ENCODE results near the gene FAM107B. TPM values are rescaled to one million over a fixed set of nuclear protein-coding genes. Genes with fewer than 3 reads are reported as not detected.
A peak's percentile ranks its signal among the peaks of the same experiment; 100 is the strongest.

Gene FAM107B
- total and polyA plus RNA-seq, 2 of the 4 experiments (the other 2 are of a cell fraction), result 26.4 to 27.1 TPM

DNA sequence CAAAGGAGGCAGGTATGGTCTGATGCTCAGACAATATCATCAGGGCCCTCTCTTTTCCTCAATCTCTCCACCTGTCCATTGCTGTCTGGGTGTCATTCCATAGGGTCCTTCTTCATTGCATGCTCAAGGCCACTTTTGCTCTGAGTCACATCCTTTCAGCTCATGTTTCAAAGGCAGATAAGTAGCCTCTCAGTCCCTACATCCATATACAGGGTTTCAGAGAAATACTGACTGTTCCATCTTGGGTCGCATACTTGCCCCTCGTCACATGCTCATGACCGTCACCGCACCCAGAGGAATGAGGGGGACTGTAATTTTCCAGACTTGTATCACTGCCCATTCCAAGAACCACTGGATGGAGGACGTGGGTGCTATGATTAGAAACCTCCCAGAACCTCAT is 93.4 kb downstream of the FAM107B start:
- peak overlapping the region; percentile 60; the same call in 1 of the 2 replicates for H3K14ac ChIP-seq (replicated peaks; ENCODE audit: low read depth, low read length)
- peak overlapping the region; percentile 88; the same call in 1 of the 2 replicates for H2BK20ac ChIP-seq (ENCODE audit: low read depth, low read length)
- 0 out of 2 replicates have a peak overlapping the region, but pooled peaks have one; percentile 10 for H3K18ac ChIP-seq (ENCODE audit: low read depth, low read length)
- no TSS peak for BruUV-seq (replicated peaks)
- no peaks in the 10 kb centered on the region for H3K36me3 ChIP-seq (ENCODE audit: control insufficient read depth, insufficient read depth, low read length)
- ChIA-PET CTCF (no interaction called here), POLR2A (ENCODE audit: unreplicated experiment) (no interaction called here)
- TF ChIP-seq CHD1 (IDR thresholded peaks at IDR 0.05; ENCODE audit: low read depth, low read length) (no peak), CTCF (conservative IDR thresholded peaks at IDR 0.05; ENCODE audit: low read depth, low read length) (no peak), MAFK (IDR thresholded peaks at IDR 0.05; ENCODE audit: low read depth, low read length) (no peak), FOS (IDR thresholded peaks at IDR 0.05; ENCODE audit: low read depth, low read length) (no peak), CEBPB (IDR thresholded peaks at IDR 0.05; ENCODE audit: low read depth, low read length) (no peak), RCOR1 (IDR thresholded peaks at IDR 0.05; ENCODE audit: insufficient replicate concordance, low read length) (no peak), SMC3 (IDR thresholded peaks at IDR 0.05; ENCODE audit: low read depth, low read length) (no peak), POLR2A (IDR thresholded peaks at IDR 0.05; ENCODE audit: low read depth, low read length) (no peak), BHLHE40 (IDR thresholded peaks at IDR 0.05; ENCODE audit: low read depth, low read length) (no peak), ELK1 (IDR thresholded peaks at IDR 0.05; ENCODE audit: borderline replicate concordance, low read depth, low read length) (no peak), MAZ (IDR thresholded peaks at IDR 0.05; ENCODE audit: borderline replicate concordance, low read depth, low read length) (no peak)
- TF ChIP-seq, protein P1, sequence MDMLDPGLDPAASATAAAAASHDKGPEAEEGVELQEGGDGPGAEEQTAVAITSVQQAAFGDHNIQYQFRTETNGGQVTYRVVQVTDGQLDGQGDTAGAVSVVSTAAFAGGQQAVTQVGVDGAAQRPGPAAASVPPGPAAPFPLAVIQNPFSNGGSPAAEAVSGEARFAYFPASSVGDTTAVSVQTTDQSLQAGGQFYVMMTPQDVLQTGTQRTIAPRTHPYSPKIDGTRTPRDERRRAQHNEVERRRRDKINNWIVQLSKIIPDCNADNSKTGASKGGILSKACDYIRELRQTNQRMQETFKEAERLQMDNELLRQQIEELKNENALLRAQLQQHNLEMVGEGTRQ (IDR thresholded peaks at IDR 0.05; ENCODE audit: low read depth, low read length), result no peak
- peaks cover 2% of the 10 kb centered on the region; the same call in 1 of the 2 replicates for H3K9me3 ChIP-seq (ENCODE audit: control insufficient read depth, insufficient read depth, low read length)
- ATAC-seq (ENCODE audit: low read depth) (peak; percentile 40; the same call in 1 of the 2 replicates), DNase-seq (peak; percentile 33)
- H4K20me1 ChIP-seq (ENCODE audit: insufficient read depth, low read length), result no peaks in the 10 kb centered on the region
- no peak overlapping the region for H3K9ac ChIP-seq (ENCODE audit: low read depth, low read length)
- H2AK9ac ChIP-seq (replicated peaks; ENCODE audit: low read depth, low read length, poor library complexity), result no peak overlapping the region
- H2BK120ac ChIP-seq (ENCODE audit: low read depth, low read length), result peak overlapping the region; percentile 77; the same call in 1 of the 2 replicates
- no peak overlapping the region for H3K4me2 ChIP-seq (ENCODE audit: low read depth, low read length)
- dilution Hi-C loops (cut with HindIII; ENCODE audit: low sequenced_read_pairs, unreplicated experiment) (no loop called here), in situ Hi-C loops (cut with MboI; ENCODE audit: low sequenced_read_pairs) (no loop called here), intact Hi-C loops (cut with micrococcal nuclease) (no loop called here)
- no peak overlapping the region for H4K5ac ChIP-seq (ENCODE audit: low read depth, low read length)
- H3K23ac ChIP-seq (ENCODE audit: low read depth, low read length), result no peak overlapping the region
- no peak overlapping the region for H3K4ac ChIP-seq (ENCODE audit: low read depth, low read length)
- no peak overlapping the region for H3K4me3 ChIP-seq (ENCODE audit: insufficient read depth, low read depth, low read length)
- no peak overlapping the region for H4K8ac ChIP-seq (ENCODE audit: low read depth in 2 of 2, low read length in 2 of 2)
- H4K91ac ChIP-seq (ENCODE audit: insufficient read depth, low read depth, low read length), result 0 out of 2 replicates have a peak overlapping the region, but pooled peaks have one; percentile 0
- H2AK5ac ChIP-seq (ENCODE audit: low read depth, low read length), result no peak overlapping the region
- H3K27ac ChIP-seq (ENCODE audit: insufficient read depth, low read length), result no peak overlapping the region
- H3K79me1 ChIP-seq (ENCODE audit: low read depth in 1 of 2, low read length in 2 of 2), result no peaks in the 10 kb centered on the region
- H2BK5ac ChIP-seq (ENCODE audit: low read depth, low read length, poor library complexity, severe bottlenecking), result no peak overlapping the region
- H3K9me1 ChIP-seq (ENCODE audit: insufficient read depth, low read length), result peaks cover 11% of the 10 kb centered on the region; the same call in 1 of the 2 replicates
- no CpG with 5 or more reads among the region's 5 CpGs for WGBS, 2 experiments (ENCODE audit: extremely low coverage in 2 of 2, insufficient read length in 1 of 2)
- no peak overlapping the region for H2AFZ ChIP-seq (replicated peaks; ENCODE audit: low read length, poor library complexity)
- H3K4me1 ChIP-seq (ENCODE audit: control insufficient read depth, insufficient read depth, low read length), result peaks cover 11% of the 10 kb centered on the region
- H3K27me3 ChIP-seq (ENCODE audit: control insufficient read depth, insufficient read depth, low read length), result no peaks in the 10 kb centered on the region
- peak overlapping the region; percentile 4; the same call in 1 of the 3 replicates for H2BK15ac ChIP-seq (ENCODE audit: low read depth, low read length)
- no peak overlapping the region for H3K56ac ChIP-seq (ENCODE audit: extremely low read depth, insufficient read depth, low read length)

Measured in IMR-90 (cell line).